DMS114 treated with DMSO at 0.1 percent for 48 hours (cell line): ENCODE results near the gene TRPM7.
A peak's percentile ranks its signal among the peaks of the same experiment; 100 is the strongest.
"Not testable (repeated sequence)": the region's sequence is repeated elsewhere in the genome, so short reads cannot be mapped to it uniquely, and the experiment has no call there.

ENCODE experiments used
- DNase-seq: peaks from one replicate; lab custom pipeline; 2025; ENCODE audit not compliant: unreplicated experiment; lab: John Stamatoyannopoulos, UW

Gene TRPM7, protein sequence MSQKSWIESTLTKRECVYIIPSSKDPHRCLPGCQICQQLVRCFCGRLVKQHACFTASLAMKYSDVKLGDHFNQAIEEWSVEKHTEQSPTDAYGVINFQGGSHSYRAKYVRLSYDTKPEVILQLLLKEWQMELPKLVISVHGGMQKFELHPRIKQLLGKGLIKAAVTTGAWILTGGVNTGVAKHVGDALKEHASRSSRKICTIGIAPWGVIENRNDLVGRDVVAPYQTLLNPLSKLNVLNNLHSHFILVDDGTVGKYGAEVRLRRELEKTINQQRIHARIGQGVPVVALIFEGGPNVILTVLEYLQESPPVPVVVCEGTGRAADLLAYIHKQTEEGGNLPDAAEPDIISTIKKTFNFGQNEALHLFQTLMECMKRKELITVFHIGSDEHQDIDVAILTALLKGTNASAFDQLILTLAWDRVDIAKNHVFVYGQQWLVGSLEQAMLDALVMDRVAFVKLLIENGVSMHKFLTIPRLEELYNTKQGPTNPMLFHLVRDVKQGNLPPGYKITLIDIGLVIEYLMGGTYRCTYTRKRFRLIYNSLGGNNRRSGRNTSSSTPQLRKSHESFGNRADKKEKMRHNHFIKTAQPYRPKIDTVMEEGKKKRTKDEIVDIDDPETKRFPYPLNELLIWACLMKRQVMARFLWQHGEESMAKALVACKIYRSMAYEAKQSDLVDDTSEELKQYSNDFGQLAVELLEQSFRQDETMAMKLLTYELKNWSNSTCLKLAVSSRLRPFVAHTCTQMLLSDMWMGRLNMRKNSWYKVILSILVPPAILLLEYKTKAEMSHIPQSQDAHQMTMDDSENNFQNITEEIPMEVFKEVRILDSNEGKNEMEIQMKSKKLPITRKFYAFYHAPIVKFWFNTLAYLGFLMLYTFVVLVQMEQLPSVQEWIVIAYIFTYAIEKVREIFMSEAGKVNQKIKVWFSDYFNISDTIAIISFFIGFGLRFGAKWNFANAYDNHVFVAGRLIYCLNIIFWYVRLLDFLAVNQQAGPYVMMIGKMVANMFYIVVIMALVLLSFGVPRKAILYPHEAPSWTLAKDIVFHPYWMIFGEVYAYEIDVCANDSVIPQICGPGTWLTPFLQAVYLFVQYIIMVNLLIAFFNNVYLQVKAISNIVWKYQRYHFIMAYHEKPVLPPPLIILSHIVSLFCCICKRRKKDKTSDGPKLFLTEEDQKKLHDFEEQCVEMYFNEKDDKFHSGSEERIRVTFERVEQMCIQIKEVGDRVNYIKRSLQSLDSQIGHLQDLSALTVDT (N-terminal part only)

DNA sequence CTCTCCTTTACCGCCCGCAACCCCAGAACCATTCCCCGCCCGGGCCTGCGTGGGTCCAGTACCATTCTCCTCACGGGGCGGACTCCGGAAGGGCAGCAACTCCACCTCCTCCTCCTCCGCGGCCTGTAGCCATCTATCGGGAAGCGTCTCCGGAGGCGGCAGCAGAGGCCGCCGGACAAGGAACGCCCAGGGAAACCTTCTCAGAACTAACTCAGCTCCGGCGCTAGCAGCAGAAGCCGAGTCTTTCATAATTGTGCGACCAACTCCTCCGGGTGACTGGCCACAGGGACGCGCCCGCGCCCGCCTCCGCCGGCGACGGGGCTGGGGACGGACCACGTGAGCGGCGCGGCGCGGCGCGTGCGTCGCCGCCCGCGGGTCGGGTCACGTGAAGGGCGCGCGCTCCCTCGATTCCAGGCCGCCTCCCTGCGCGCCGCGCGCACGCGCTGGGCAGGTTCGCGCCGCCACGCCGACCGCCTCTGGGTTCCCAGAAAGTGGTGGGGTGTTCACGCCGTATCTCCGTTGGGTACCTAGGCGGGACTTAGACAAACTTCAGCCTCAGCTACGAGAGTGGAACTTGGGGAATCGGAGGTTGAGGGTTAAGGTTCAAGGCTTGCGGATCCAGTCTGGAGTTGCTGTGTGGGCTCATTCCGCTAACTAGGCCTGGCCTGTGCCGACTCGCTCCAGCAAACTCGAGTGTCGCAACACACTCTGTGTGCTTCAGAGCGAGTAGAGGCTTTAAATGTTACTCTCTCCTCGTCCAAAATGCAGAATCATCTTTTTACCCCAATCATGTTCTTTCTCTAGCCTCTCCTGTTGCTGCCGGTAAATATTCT lies at the start of gene TRPM7:
Gene TRPM7 (minus strand): TSS at position 329 of the 833 bp plus-strand sequence. CDS start 264 bp downstream, at position 65.
- peak; percentile 74 for DNase-seq

DNA sequence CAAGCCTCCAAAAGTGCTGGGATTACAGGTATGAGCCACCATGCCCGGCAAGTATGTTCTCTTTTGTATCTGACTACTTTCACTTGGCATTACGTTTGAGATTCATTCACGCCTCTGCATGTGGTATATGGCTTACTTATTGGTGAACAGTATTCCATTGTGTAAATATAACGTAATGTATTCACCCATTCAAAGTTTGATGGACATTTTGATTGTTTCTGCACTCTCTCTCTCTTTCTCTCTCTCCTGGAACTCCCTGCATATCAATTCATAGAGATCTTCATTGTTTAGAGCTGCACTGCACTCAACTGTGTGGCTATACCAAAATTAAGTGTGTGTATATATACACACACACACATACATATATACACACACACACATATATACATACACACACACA lies 48.6 kb upstream of the TRPM7 start:
- DNase-seq: no peak

DNA sequence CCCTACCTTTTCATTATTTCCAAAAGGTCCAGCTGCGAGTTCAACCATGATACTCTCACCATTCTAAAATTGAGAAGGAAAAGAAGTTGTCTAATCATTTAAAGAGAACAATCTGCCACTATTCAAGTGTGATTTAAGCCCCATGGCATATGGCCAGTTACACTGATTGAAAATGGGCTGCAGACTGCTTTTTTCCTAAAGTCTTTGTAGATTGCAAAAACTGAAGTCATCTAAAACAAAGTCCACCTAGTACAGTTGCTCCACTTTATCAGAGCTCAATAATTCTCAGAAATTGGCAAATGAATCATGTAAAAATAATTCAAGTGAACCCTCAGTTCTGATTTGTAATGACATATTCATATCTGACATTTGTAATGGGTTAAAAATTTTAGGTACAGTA lies 39.7 kb upstream of the TRPM7 start:
- DNase-seq: no peak

DNA sequence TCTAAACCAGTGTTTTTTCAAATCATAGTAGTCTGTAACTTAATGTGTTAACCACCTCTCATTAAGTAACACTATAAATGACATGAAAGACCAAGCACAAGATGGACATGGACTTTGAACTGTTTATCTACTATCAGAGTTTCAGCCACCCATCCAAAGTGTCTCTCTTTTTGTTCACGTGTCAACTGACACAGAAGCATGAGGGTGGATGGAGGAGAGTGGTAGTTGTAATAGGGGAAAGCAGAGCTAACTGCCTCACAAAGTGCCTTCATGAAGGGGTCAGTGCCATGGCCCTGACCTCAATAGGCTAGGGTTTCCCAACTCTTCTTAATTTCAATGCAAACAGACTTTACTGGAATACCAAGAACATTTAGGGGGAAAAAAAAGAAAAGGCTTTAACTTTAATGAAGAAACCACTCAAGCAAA lies 32.1 kb upstream of the TRPM7 start:
- DNase-seq: no peak

DNA sequence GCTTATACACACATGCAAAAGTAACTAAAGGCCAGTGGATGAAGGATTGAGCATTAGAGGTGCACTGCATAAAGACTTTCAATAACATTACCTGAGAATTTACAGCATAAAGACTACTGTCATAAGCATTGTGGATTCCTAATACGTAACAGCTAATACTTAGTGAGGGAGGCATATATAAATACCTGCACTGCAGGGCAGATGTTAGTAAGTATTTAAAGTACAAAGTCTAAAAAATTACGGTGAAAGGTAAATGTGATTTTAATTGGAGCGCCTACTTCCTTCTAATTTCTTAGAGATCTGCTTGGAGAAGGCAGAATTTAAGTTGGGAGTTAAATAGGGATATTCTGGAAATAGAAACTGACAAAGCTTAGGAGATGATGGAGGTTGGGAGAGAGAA lies 25.4 kb upstream of the TRPM7 start:
- DNase-seq: no peak

DNA sequence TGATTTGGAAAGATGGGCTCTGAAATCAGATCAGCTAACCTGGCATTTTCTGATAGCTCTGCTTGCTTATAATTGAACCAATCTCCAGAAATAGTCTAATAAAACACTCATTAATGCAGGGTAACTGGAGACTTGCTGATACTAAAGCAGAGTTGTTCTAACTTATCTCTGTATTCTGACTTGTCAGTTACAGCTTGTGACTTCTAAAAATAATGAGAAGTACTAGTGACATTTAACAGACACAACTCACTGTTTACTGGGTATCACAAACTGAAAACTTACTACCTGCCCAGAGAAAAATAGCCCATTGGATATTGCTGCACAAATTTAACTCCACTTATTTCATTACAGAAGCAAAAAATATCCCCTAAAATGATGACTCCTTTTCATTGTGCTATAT lies 24.0 kb upstream of the TRPM7 start:
- no peak for DNase-seq

DNA sequence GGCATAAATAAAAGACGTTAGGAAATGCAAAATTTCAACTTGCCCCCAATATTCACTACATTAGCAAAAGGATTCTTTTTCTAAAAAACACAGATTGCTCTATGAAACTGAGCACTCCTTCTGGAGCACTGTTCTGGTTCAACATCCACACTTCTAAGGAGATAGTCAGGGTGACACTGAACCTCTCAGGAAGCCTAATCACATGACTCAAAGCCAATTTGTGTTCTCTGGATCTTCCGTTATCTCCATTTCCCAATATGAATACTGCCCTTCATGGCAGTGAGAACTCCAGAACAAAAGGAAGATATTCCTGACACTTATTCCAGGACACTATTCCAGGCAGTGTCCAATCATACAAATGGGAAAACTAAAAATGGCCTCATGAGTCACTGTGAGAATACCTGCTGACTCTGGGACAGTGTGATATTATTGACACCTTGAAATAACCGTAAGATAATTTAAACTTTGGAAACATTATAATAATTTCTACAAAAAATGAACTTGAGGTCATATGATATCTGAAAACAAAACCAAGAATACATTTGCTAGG lies 21.4 kb upstream of the TRPM7 start:
- no peak for DNase-seq

DNA sequence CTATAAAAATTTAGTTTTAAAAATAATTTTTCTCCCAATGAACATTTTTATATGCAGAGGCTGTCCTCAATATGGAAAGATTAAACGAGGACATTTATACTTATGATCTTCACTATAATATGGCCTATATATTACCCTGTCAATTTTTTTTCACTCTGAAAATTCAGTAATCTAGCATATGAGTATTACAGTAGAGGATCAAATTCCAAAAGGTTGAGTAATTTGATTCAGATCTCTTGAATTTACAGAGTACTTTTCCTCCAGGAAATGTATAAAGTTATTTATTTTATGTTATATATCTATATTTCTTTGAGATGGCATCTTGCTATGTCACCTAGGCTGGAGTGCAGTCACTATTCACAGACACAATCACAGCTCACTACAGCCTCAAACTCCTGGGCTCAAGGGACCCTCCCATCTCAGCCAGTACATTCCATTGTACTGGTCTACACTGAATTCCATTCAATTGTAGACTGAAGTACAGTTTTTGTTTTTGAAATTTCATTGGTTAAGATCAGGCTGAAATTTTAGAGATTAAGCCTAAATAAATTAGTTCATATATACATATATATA lies 16.3 kb upstream of the TRPM7 start:
- no peak for DNase-seq

DNA sequence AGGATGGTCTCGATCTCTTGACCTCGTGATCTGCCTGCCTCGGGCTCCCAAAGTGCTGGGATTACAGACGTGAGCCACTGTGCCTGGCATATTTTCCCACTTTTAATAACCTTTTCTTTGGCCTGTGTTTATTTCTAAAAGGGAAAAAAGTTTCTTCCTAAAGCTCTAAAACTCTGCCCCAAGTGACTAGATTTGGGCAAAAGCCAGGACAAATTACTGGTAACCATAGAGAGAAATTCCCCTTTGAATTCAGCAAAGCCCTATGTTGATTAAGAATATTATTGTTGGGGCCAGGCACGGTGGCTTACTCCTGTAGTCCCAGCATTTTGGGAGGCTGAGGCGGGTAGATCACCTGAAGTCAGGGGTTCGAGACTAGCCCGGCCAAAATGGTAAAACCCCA lies 11.5 kb upstream of the TRPM7 start:
- no peak for DNase-seq

DNA sequence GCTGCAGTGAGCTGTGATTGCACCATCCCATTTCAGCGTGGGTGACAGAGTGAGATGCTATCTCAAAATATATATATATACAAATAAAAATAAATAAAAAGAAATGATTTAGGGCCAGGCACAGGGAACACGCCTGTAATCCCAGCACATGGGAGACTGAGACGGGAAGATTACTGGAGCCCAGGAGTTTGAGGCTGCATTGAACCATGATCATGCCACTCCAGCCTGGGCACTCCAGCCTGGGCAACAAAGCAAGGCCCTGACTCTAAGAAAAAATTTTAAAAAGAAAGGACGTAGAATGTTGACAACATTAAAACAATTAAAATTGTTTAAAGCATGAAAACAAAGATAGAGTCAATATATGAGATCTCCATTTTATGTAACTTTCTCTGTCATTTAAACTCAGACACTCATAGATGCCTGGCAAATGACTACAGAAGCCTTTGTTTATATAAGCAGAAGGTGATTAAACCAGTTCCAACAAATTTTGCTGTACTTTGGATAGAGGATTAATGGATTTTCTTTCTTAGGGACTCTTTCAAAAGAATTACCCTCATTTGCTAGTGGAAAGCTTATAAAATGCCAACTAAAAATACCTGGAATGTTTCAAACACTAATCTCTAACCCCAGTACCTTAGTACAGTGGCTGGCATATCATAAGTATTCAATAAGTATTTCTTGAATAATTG lies 10.7 kb upstream of the TRPM7 start:
- DNase-seq: no peak

DNA sequence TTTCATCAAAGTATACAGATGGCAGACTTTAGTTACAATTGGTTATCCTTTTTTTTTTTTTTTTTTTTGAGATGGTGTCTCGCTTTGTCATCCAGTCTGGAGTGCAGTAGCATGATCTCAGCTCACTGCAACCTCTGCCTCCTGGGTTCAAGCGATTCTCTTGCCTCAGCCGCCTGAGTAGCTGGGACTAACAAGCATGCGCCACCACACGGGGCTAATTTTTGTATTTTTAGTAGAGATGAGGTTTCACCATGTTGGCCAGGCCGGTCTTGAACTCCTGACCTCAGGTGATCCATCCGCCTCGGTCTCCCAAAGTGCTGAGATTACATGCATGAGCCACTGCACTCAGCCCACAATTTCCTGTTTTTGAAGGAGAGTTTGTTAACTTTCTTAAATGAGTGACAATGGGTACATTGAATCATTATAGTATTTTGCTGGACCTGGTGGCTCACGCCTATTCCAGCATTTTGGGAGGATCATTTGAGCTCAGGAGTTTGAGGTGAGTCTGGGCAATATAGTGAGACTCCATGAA lies 8.1 kb upstream of the TRPM7 start:
- DNase-seq: not testable (repeated sequence)

DNA sequence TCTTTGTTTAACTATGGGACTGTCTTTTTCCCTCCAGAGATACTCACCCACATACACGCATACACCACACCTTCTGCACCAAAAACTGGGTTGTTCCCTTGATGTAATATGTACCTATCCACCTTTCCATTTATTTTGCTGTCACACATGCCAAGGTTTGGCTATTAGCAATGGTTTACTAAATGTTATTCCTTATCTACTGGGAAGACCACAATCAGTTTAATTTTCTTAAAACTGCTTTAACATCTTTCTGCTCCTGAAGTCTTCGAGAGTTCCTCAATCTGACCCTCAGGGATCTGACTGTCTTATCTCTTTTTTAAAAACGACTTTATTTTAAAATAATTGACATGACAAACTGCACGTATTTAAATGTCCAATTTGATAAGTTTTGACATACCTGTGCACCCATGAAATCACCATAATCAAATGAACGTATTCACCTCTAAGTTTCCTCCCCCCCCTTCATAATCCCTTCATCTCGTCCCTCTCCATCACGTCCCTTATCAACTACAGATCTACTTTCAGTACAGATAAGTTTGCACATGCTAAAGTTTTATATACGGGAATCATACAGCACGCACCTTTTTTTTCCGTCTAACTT lies 805 bp upstream of the TRPM7 start:
- DNase-seq: no peak

DNA sequence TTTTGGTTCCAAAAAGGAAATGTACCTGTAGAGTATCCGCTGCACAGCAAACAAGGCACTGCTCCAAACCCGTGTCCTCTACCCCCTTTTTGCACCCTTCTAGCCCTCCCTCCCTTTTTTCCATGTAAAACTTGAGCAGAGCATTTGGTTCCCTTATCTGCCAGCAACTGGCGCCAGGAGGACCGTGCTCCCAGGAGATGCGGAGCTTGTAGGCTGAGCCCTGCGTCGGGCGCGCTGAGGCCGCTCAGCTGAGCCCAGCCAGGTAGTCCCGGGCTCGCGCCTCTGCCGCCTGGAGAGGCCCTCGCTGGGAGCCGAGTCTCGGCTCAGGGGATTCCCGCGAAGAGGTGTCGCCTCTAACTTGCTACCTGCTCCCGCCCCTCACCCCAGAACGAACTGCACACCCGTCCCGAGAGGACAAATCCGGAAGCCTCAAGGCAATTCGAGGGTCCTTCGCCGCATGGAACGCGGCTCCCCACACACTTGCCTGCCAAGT lies 575 bp downstream of the TRPM7 start:
- no peak for DNase-seq

DNA sequence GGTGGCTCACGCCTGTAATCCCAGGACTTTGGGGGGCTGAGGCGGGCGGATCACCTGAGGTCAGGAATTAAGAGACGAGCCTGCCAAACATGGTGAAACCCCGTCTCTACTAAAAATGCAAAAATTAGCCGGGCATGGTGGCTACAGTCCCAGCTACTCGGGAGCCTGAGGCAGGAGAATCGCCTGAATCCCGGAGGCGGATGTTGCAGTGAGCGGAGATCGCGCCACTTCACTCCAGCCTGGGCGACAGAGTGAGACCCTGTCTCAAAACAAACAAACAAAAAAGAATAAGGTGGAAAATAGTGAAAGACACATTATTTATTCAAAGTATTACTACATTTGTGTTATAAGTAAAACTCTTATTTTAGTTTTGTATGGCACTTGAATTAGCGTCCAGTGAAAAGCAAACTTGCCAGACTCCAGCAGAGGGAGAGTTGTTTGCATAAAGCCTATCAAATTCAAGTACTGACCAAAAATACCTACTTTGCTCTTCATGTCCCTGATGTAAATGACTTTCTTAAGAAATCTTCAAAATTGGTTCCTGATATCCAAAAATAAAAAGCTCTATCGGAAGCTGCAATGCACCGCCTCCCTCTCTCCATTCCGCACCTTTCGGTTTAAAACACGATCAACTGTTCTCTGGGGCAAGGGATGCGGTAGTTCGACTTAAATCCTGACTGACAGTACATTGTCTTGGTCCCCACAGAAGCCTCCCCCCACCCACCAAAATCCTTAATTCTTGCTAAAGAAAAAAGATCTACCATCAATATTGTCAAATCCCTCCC lies 1.2 kb downstream of the TRPM7 start:
- DNase-seq: no peak

DNA sequence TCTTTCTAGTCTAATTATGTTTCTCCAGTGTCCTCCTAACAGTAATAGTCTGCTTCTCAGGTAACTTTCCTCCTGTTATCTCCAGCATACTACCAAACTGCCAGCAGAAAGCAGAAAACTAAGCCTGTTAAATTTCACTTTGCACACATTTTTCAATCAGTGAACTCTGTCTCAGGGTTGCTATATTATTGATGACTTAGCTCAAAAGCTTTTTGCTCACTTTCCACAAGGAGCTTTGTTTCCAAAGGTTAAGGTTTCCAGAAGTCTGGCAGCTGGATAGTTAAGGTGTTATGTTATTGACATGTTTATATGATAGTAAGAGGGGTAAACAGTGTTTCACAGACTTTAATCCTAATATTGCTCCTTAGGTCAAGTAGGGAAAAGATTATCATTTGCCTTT lies 5.1 kb downstream of the TRPM7 start:
- no peak for DNase-seq

DNA sequence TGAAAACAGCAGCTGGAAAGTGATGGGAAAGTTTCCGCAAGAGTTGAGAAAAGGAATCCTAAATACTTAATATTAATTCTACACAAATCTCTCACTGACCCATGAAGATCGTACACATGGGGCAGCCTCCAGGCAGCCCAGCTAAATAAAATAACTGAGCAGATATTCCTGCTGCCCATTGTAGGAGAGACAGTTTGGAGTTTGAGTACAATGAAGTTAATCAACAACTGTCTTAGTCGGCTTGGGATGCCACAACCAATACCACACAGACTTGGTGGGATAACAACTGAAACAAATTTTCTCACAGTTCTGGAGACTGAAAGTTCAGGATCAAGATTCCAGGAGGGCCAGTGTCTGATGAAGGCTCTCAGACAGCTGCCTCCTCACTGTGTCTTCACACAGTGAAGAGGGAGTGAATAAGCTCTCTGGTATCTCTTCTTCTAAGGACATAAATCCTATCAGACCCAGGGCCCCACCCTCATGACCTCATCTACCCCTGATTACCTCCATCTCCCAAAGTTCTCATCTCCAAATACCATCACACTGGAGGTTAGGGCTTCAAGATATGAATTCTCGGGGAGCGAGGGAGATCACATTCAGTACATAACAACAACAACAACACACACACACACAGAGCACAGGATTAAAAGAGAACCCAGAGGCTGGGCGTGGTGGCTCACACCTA lies 9.7 kb downstream of the TRPM7 start:
- DNase-seq: no peak

DNA sequence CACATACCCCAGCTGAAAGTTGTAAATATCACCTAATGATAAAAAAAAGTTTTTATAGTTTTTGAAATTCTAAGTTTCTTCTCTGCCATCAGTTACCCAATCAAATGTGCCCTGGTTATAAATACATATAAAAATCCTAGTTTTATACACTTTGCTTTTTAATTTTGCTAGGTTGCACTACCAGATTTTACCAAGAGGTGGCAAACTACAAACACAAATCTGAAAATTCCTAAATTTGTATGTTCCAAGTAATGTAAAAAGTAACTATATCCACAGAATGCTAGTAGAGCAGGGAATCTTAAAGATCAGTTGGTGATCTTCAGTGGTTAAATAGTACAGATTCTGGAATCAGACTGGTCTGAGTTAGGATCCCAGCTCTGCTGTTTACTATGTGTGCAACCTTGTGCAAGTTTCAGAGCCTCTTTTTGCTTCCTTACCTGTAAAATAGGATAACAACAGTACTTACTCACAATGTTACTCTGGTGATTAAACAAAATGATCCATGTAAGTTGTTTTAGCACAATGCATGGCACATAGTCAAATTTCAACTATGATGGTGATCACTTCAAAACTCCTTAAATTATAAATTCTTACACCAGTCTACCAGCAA lies 11.0 kb downstream of the TRPM7 start:
- no peak for DNase-seq
